GM18951 (cell line): ENCODE results near the gene VOPP1.
"Not testable (repeated sequence)": the region's sequence is repeated elsewhere in the genome, so short reads cannot be mapped to it uniquely, and the experiment has no call there.

ENCODE experiments used
- POLR2A ChIP-seq: IDR thresholded peaks from 4 replicates; pipeline ENCODE4 v1.6.1; 2011; ENCODE audit warnings: mild to moderate bottlenecking; ENCODE audit not compliant: insufficient read length, insufficient read depth; ENCODE audit errors: extremely low read depth
- in situ Hi-C: fragments of 300-500 bp; cut with MboI; formaldehyde crosslinking; loops from one replicate; pipeline ENCODE4 v1.12.0; 2022; ENCODE audit warnings: low sequenced_read_pairs, mixed read lengths, inconsistent platforms; ENCODE audit not compliant: unreplicated experiment

The VOPP1 gene

GRCh38 chr7:55472928-55473725, 99.2 kb downstream of the VOPP1 start:
- in situ Hi-C loops, result no loop called here

GRCh38 chr7:55472406-55472805, 99.9 kb downstream of the VOPP1 start:
- in situ Hi-C loops, result not testable (repeated sequence)

More at GRCh38 chr7:55472928-55473725, 99.2 kb downstream of the VOPP1 start:
- TF ChIP-seq POLR2A, result no peak

- in situ Hi-C loops, result not testable (repeated sequence)
These were observed 100.7 kb downstream of the VOPP1 start for GRCh38 chr7:55471594-55471993.

GRCh38 chr7:55470261-55470660, 102.0 kb downstream of the VOPP1 start:
- TF ChIP-seq POLR2A, result no peak
- in situ Hi-C loops, result no loop called here

GRCh38 chr7:55469721-55470120, 102.6 kb downstream of the VOPP1 start:
- no peak for TF ChIP-seq POLR2A
- in situ Hi-C loops, result no loop called here

- no peak for TF ChIP-seq POLR2A
- in situ Hi-C loops, result no loop called here
These were observed 103.0 kb downstream of the VOPP1 start for GRCh38 chr7:55469271-55469681.

- TF ChIP-seq POLR2A, result no peak
- in situ Hi-C loops, result no loop called here
These were observed 103.8 kb downstream of the VOPP1 start for GRCh38 chr7:55468495-55468894.

GRCh38 chr7:55467047-55467593, 105.2 kb downstream of the VOPP1 start:
- in situ Hi-C loops, result no loop called here

GRCh38 chr7:55465691-55466090, 106.6 kb downstream of the VOPP1 start:
- in situ Hi-C loops, result no loop called here
- no peak for TF ChIP-seq POLR2A

More at GRCh38 chr7:55467047-55467593, 105.2 kb downstream of the VOPP1 start:
- no peak for TF ChIP-seq POLR2A

- in situ Hi-C loops, result no loop called here
- no peak for TF ChIP-seq POLR2A
These were observed 107.9 kb downstream of the VOPP1 start for GRCh38 chr7:55464422-55464821.

- in situ Hi-C loops, result no loop called here
- TF ChIP-seq POLR2A, result no peak
These were observed 108.5 kb downstream of the VOPP1 start for GRCh38 chr7:55463686-55464262.

GRCh38 chr7:55458351-55458750, 114.0 kb downstream of the VOPP1 start:
- no peak for TF ChIP-seq POLR2A
- in situ Hi-C loops, result no loop called here

GRCh38 chr7:55457801-55458200, 114.5 kb downstream of the VOPP1 start:
- TF ChIP-seq POLR2A, result no peak
- in situ Hi-C loops, result no loop called here

GRCh38 chr7:55452971-55453370, 119.3 kb downstream of the VOPP1 start:
- in situ Hi-C loops, result no loop called here
- no peak for TF ChIP-seq POLR2A

GRCh38 chr7:55449992-55450535, 122.2 kb downstream of the VOPP1 start:
- in situ Hi-C loops, result no loop called here
- no peak for TF ChIP-seq POLR2A
